ENCODE results near the gene LENG8.
"Not testable (repeated sequence)": the region's sequence is repeated elsewhere in the genome, so short reads cannot be mapped to it uniquely, and the experiment has no call there.

Gene LENG8

DNA sequence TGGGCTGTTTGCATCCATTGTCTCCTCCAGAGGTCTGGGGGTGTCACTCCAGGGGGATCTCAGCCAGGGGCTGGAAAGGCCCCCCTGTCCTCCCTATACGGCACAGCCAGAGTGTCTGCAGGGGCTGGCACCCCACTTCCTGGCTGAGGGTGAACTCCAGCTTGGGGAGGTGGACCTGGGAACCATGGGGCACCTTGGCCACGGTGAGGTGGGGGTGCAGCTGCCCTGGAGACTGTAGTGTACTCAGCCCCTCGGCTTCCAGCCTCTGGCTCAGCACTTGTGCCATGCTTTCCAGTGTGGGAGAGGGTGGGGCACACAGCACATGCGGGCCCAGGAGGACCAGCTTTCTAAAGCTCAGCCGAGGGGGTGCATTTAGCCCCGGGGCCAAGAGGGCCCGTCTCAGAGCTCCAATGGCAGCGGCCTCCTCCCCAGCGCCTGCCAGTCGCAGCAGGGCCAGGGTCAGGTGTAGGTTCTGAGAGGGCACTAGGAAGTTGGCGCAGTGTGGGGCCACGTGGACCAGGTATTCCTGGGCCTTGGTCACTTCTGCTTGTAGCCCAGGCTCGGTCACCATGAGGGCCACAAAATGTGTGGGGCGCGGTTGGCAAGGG lies 13.2 kb downstream of the LENG8 start:
- DNase-seq: no peak

DNA sequence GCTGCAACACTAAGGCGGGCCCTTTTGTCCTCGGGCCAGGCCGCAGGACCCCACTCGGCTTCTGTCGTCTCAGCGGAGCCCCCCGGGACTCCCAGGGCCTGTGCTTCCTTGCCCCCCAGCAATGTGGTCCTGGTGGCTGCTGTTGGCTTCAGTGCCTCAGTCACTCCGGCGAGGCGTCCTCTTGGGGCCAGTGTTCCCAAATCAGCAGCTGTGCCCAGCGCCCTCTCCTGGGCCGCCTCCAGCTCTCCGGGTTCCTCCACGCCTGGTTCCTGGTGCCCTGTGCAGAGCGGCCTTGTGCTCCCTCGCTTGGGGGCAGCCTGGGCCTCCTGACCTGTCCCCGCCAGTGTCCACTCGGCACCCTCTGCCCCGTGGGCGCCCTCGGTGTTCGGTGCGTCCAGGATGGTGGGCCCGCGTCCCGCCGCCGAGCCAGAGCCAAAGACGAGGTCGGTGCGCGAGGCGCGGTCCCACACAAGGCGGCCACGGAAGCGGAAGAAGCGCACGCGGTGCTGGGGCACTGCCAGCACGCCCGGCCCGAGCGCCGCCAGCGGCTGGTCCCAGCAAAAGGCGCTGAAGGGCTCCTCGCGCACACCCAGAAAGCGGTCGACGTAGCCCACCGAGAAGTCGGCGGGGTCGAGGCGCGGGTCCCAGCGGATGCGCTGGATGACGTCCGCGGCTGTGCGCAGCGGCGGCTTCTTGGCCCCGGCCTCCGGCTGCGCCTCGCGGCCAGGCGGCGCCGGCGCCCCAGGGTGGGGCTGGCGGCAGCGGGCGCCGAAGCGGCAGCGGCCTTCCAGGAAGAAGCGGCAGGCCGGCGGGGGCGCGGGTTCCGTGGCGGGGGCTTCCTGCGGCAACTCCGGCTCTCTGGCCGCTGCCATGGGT lies 13.9 kb downstream of the LENG8 start:
- no peak for DNase-seq

GRCh38 chr19:54463531-54464043 lies 14.6 kb downstream of the LENG8 start, which contains the start of gene LENG9:
Gene LENG9 (minus strand): TSS chr19:54463778. CDS start chr19:54463526, 252 bp downstream.
- peak; percentile 34 for DNase-seq

DNA sequence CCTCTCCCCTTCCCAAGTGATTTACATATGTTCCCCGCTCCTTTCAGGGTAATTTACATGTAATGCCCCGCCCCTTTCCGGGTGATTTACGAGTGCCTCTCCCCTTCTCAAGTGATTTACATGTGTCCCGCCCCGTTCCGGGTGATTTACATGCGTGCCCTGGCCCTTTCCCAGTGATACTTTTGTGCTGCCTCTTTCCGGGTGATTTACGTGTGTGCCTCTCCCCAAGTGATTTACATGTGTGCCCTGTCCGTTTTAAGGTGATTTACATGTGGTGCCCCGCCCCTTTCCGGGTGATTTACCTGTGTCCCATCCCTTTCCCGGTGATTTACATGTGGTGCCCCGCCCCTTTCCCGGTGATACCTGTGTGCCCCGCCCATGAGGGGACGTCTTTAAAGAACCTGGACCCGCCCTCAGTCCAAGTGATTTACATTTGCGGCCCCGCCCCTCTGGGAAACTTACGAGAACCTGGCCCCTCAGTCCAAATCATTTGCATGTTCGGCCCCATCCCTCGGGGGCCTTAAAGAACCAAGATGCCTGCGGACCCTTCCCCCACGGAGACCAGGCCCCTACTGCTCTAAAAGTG lies 15.1 kb downstream of the LENG8 start:
- DNase-seq: no peak

- no peak for DNase-seq
These were observed 15.8 kb downstream of the LENG8 start for GRCh38 chr19:54464630-54465425.

DNA sequence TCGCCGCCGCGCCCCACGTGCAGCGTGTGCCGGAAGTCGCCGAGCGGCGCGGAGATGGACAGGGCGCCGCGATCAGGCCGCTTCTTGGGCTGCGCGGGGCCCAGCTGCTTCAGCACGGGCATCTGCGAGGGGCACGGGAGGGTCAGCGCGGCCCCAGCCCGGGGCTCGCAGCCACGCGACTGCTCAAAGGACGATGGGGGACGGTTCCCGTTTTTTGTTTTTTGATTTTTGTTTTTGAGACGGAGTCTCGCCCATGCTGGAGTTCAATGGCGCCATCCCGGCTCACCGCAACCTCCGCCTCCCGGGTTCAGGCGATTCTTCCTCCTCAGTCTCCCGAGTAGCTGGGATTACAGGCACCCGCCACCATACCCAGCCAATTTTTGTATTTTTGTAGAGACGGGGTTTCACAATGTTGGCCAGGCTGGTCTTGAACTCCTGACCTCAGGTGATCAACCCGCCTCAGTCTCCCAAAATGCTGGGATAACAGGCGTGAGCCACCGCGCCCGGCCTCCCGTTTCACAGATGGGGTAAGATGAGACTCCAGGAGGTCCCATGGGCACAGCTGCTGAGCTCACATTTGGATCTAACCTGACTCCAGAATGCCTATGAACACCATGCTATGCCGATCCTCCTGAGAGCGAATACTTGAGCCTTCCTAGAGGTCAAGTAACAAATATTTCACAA lies 16.6 kb downstream of the LENG8 start:
- no peak for DNase-seq

DNA sequence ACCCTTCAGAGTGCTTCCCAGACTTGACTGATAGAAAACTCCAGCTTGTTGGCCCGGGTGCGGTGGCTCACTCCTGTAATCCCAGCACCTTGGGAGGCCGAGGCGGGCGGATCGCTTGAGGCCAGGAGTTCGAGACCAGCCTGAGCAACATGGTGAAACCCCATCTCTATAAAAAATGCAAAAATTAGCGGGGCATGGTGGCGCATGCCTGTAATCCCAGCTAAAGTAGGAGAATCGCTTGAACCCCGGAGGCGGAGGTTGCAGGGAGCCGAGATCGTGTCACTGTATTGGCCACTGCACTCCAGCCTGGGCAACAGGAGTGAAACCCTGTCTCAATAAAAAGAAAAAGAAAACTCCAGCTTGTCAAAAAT lies 17.1 kb downstream of the LENG8 start:
- not testable (repeated sequence) for DNase-seq

- no peak for DNase-seq
These were observed 20.5 kb downstream of the LENG8 start for GRCh38 chr19:54469496-54469934.

DNA sequence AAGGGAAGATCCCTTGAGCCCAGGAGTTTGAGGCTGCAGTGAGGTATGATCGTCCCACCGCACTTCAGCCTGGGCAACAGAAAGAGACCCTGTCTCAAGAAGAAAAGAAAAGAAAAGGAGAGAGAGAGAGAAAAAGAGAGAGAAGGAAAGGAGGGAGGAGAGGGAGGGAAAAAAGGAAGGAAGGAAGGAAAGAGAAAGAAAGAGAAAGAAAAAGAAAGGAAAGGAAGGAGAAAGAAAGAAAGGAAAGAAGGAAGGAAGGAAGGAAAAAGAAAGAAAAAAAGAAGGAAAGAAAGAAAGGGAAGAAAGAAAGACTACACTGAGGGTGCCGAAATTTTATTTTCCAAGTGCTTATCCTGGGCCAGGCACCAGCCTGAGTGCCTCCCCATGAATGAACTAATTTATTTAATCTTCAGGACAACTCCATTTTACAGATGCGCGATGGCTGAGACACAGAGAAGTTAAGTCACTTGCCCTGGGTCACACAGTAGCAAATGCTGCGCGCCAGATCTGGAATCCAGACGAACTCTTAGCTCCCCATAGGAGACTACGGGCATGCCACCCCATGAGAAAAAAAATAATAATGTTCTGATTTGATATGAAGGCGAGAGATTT lies 21.4 kb downstream of the LENG8 start:
- no peak for DNase-seq

- no peak for DNase-seq
These were observed 22.2 kb downstream of the LENG8 start for GRCh38 chr19:54470991-54471782.

GRCh38 chr19:54473071-54473891 lies 24.3 kb downstream of the LENG8 start, which contains the start of gene CDC42EP5:
Gene CDC42EP5 (minus strand): TSS chr19:54473296. CDS start chr19:54465547, 7,749 bp downstream.
- DNase-seq: no peak

GRCh38 chr19:54473892-54474372 lies 24.9 kb downstream of the LENG8 start:
- no peak for DNase-seq

DNA sequence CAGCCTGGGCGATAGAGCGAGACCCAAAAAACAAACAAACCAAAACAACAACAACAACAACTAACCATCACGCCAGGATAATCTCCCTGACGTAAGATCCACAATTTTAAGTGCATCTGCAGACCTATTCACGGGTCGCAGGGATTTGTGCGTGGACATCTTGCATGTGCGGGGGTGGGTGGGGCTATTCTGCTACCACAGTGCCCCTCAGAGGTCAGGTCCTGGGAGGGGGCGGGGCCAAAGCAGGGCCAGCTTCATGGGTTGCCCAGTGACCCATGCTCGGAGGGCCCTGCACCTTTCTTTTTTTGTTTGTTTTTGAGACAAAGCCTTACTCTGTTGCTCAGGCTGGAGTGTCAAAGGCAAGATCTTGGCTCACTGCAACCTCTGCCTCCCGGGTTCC lies 26.7 kb downstream of the LENG8 start:
- DNase-seq: no peak

GRCh38 chr19:54477650-54478049 lies 28.7 kb downstream of the LENG8 start:
- no peak for DNase-seq

- DNase-seq: no peak
These were observed 29.8 kb downstream of the LENG8 start for GRCh38 chr19:54478677-54479266.

GRCh38 chr19:54480051-54480450 lies 31.1 kb downstream of the LENG8 start:
- DNase-seq: no peak

DNA sequence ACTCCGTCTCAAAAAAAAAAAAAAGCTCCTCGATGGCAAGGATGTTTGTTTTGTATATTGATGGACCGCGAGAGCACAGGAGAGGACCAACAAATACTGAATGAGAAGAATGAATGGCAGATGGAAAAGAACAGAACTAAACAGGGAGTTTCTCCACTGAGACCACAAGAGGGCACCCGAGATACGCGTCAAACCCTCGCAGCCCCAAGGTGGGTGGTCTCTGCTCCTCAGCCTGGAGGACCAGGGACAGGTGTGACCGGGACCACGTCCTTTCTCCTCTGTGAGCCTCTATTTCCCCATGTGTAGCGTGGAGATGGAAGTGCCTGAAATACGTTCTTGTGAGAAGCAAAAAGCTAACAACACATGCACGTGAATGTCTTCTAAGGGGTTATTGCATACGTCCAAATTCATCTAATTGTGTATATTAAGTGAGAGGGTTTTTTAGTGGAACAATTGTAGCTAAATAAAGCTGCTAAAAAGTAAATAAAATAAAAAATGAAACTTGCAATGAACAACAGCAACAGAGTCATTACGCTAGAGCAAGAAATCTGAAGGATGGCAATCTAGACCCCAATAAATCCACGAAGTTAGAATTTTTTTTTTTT lies 32.4 kb downstream of the LENG8 start:
- no peak for DNase-seq

DNA sequence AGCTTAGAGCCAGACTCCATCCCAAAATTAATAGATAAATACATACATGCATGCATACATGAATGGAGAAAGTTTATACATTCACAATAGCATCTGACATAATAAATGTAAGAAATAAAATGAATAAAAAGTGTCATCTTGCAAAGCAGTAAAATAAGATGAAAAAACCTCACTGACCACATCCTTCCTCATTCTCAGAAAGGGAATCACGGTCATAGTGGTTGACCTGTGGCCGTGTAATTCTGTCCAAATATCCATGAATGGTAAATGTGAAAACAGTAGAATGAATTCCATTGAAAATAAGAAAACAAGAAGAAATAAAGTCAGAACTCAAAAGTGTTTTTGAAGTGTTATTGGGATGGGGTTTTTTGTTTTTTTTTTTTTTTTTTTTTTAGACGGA lies 33.9 kb downstream of the LENG8 start:
- DNase-seq: no peak

GRCh38 chr19:54484451-54484850 lies 35.5 kb downstream of the LENG8 start:
- no peak for DNase-seq
